Mesendoderm (in vitro differentiated cells): ENCODE measurements around the gene SKI.

ENCODE experiments used
- DNase-seq: peaks from one replicate; pipeline ENCODE4 v3.0.0; 2013
- H2AK5ac ChIP-seq: 2 replicates; pipeline ENCODE4 v1.6.1; 2013; ENCODE audit warnings: low read length, inconsistent platforms
- H2BK120ac ChIP-seq: 2 replicates; pipeline ENCODE4 v1.6.1; 2013; ENCODE audit warnings: low read depth, mild to moderate bottlenecking, low read length, moderate library complexity, mixed read lengths
- H2BK15ac ChIP-seq: replicated peaks from 2 replicates; pipeline ENCODE4 v1.6.1; 2013; ENCODE audit warnings: low read depth, mild to moderate bottlenecking, moderate library complexity
- H2BK5ac ChIP-seq: 2 replicates; pipeline ENCODE4 v1.6.1; 2013; ENCODE audit warnings: low read length, inconsistent platforms
- H3K18ac ChIP-seq: 2 replicates; pipeline ENCODE4 v1.6.1; 2013; ENCODE audit warnings: mild to moderate bottlenecking, low read length, mixed read lengths
- H3K23ac ChIP-seq: one replicate; pipeline ENCODE4 v1.6.1; 2013; ENCODE audit warnings: low read length
- H3K27ac ChIP-seq: 2 replicates; pipeline ENCODE4 v1.5.1; 2013; ENCODE audit warnings: low read depth, mild to moderate bottlenecking, inconsistent platforms, low read length, moderate library complexity
- H3K27me3 ChIP-seq: 2 replicates; pipeline ENCODE4 v1.6.1; 2013; ENCODE audit warnings: low read length, control low read depth, mild to moderate bottlenecking, inconsistent platforms; ENCODE audit not compliant: insufficient read depth, poor library complexity
- H3K36me3 ChIP-seq: 2 replicates; pipeline ENCODE4 v1.6.1; 2013; ENCODE audit warnings: low read length, inconsistent platforms; ENCODE audit not compliant: control insufficient read depth, insufficient read depth
- H3K4ac ChIP-seq: one replicate; pipeline ENCODE4 v1.6.1; 2013; ENCODE audit warnings: low read depth, mild to moderate bottlenecking, low read length, moderate library complexity
- H3K4me1 ChIP-seq: 2 replicates; pipeline ENCODE4 v1.6.1; 2013; ENCODE audit warnings: low read depth, low read length, inconsistent platforms; ENCODE audit not compliant: control insufficient read depth
- H3K4me2 ChIP-seq: 2 replicates; pipeline ENCODE4 v1.6.1; 2013; ENCODE audit warnings: low read length
- H3K4me3 ChIP-seq: 2 replicates; pipeline ENCODE4 v1.5.1; 2013; ENCODE audit warnings: mild to moderate bottlenecking, low read length
- H3K56ac ChIP-seq: one replicate; pipeline ENCODE4 v1.6.1; 2013; ENCODE audit warnings: low read length
- H3K79me1 ChIP-seq: 2 replicates; pipeline ENCODE4 v1.6.1; 2013; ENCODE audit warnings: low read length, inconsistent platforms
- H3K79me2 ChIP-seq: 2 replicates; pipeline ENCODE4 v1.6.1; 2013; ENCODE audit warnings: mild to moderate bottlenecking, low read length; ENCODE audit not compliant: control insufficient read depth, insufficient read depth
- H3K9ac ChIP-seq: 2 replicates; pipeline ENCODE4 v1.6.1; 2013; ENCODE audit warnings: low read length, inconsistent platforms
- H4K5ac ChIP-seq: one replicate; pipeline ENCODE4 v1.6.1; 2013; ENCODE audit warnings: low read length
- H4K8ac ChIP-seq: one replicate; pipeline ENCODE4 v1.6.1; 2013; ENCODE audit warnings: low read depth, mild to moderate bottlenecking, control low read depth, low read length, moderate library complexity
- WGBS: extraction: QIAGEN DNeasy Blood & Tissue Kit; methylation state at CpG from one replicate; pipeline ENCODE4 v1.1.7; 2013; ENCODE audit warnings: low lambda C conversion rate, missing lambda C conversion rate; ENCODE audit not compliant: insufficient coverage; ENCODE audit errors: extremely low coverage; 5-methylcytosine and 5-hydroxymethylcytosine counted together

Gene SKI

DNA sequence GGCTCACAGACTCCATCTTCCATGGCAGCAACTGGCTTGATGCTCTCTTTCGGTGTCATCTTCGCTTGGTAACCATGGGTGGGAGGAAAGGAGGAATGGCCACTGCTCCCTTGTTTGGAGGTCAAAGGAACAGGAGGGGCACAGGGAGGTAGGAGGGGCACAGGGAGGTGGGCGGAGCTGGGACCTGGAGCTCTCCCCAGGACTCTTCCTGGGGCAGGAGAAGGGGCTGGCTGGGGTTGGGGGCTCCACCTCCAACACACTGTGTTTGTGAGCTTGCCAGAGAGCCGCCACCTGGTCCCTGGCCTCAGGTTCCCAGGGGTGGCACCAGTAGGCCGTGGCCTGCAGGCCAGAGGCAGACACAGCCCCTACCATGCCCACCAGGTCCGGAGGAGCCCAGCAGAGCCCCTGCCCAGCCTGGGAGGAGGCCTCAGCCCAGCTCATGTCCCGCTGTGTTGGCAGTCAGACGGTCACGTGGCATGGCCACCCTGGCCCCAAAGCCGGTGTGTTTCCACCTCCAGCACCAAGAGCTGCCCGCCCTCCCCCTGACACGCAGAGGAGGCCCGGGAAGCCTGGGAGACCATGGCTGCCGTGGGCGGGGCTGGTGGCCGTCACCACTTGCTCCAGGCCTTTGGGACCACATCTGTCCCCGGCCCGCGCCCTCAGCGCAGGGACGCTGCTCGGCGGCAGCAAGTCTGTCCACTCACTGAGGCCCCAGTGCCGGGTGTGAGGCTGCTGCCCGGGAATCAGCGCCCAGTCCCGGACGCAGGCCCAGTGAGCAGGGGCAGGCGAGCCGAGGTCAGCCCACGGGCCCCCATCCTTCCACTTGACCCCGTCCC is 89.3 kb downstream of the SKI start:
- Histone ChIP-seq H3K4me1 (no peaks in the 10 kb centered on the region), H3K79me1 (no peaks in the 10 kb centered on the region), H3K56ac (peak overlapping the region; percentile 18), H3K27ac (no peak overlapping the region), H2BK5ac (peak overlapping the region; percentile 7), H3K4me2 (no peak overlapping the region), H4K8ac (no peak overlapping the region), H3K36me3 (no peaks in the 10 kb centered on the region), H3K23ac (no peak overlapping the region), H4K5ac (no peak overlapping the region), H3K18ac (no peak overlapping the region), H2BK120ac (no peak overlapping the region), H3K9ac (peak overlapping the region; percentile 22), H3K79me2 (no peaks in the 10 kb centered on the region), H3K27me3 (no peaks in the 10 kb centered on the region), H2AK5ac (no peak overlapping the region), H3K4me3 (no peak overlapping the region), H3K4ac (no peak overlapping the region), H2BK15ac (no peak overlapping the region)
- no peak for DNase-seq
- no CpG with 5 or more reads among the region's 32 CpGs for WGBS

DNA sequence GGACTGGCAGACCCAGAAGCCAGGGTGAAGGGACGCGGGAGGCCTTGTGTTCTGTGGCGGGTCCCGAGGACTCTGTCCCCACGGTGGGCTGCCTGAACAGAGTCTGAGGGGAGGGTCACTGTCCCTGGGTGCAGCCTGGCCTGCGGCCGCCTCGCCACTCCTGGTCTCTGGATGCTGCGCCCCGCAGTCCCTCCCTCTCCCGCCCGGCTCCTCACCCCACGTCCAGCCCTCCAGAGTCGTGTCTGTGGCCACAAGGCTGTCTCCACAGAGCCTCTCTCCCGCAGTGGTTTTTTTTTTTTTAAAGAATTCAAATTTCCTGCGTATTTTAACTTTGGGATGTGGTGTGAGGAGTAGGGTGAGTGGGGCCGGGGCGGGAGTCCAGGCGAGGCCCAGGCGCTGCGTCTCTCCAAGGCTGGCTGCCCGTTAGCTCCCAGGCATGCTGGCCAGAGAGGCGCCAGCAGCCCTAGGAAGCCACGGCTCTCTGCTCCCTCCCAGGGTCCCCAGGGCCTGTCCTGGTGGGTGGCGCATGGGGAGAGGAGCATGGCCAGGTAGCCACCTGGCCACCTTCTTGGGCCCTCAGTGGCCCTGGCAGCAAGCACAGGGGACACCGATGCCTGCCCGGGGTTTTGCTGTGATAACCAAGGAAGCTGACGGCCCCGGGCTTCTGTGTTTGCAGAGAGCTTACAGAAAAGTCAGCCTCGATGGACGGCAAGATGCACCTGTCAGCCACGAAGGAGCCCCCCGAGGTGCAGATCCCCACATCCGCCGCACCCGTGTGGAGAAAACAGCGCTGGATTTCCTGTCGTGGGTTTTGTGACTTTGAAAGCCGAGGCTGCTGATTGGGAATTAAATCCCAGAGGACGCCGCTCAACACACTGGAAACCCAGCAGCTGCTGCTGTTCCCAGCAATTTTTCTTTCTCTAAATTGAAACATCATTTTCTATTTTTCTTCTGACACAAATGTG is 90.5 kb downstream of the SKI start:
- no peaks in the 10 kb centered on the region for H3K4me1 ChIP-seq
- no peaks in the 10 kb centered on the region for H3K27me3 ChIP-seq
- H3K23ac ChIP-seq, result no peak overlapping the region
- H2AK5ac ChIP-seq, result no peak overlapping the region
- peak overlapping the region; percentile 60 for H3K56ac ChIP-seq
- DNase-seq, result no peak
- no peaks in the 10 kb centered on the region for H3K79me1 ChIP-seq
- WGBS, result no CpG with 5 or more reads among the region's 41 CpGs
- no peak overlapping the region for H3K4me2 ChIP-seq
- no peak overlapping the region for H3K4ac ChIP-seq
- no peaks in the 10 kb centered on the region for H3K79me2 ChIP-seq
- H2BK15ac ChIP-seq, result no peak overlapping the region
- H3K4me3 ChIP-seq, result no peak overlapping the region
- no peak overlapping the region for H4K5ac ChIP-seq
- no peak overlapping the region for H4K8ac ChIP-seq
- no peak overlapping the region for H2BK5ac ChIP-seq
- H3K36me3 ChIP-seq, result no peaks in the 10 kb centered on the region
- H3K9ac ChIP-seq, result no peak overlapping the region
- no peak overlapping the region for H3K27ac ChIP-seq
- no peak overlapping the region for H3K18ac ChIP-seq
- no peak overlapping the region for H2BK120ac ChIP-seq

DNA sequence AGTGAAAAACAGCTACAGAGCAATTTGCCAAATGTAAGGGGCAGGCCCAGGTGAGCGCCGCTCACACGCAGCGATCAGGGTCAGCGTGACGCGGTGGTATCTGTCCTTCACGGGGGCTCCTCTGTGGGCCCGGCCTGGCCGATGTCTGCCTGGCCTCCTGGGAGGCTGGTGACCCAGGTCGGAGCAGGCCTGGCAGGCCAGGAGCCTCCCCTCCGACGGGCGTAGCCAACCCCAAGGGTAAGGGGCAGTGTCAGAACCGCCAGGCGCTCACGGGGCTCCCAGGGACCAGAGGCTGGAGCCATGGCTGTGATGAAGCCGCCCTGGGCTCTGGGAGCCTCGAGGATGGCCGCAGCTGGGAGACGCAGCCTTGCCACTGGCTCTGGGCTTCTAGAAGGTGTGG is 91.2 kb downstream of the SKI start:
- Histone ChIP-seq H3K18ac (no peak overlapping the region), H3K4me3 (no peak overlapping the region), H3K79me2 (no peaks in the 10 kb centered on the region), H3K4ac (no peak overlapping the region), H2AK5ac (no peak overlapping the region), H3K23ac (no peak overlapping the region), H3K56ac (peak overlapping the region; percentile 25), H3K4me2 (no peak overlapping the region), H2BK5ac (no peak overlapping the region), H2BK120ac (no peak overlapping the region), H3K27me3 (no peaks in the 10 kb centered on the region), H4K5ac (no peak overlapping the region), H2BK15ac (no peak overlapping the region), H4K8ac (no peak overlapping the region), H3K79me1 (no peaks in the 10 kb centered on the region), H3K9ac (no peak overlapping the region), H3K4me1 (no peaks in the 10 kb centered on the region), H3K27ac (no peak overlapping the region), H3K36me3 (no peaks in the 10 kb centered on the region)
- DNase-seq, result no peak
- WGBS, result no CpG with 5 or more reads among the region's 21 CpGs

DNA sequence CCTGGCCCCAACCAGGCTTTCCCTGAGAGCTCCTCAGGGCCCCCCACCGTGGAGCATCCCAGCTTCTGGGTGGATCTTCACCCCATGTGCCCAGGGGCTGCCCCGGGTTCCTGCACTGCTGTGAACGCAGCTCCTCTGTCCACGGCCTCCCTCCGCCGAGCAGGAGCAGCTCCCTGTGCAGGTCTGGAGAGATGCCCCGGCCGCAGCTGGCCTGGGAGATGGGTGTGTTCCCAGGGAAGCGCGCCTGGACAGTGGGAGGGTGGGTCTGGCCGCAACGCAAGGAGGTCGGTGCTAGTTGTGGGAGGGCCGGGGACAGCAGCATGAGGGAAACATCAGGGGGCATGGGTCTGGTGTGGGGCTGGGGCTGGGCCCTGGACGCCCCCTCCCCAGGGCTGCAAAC is 91.9 kb downstream of the SKI start:
- no peak overlapping the region for H2BK15ac ChIP-seq
- H3K79me2 ChIP-seq, result no peaks in the 10 kb centered on the region
- no peak overlapping the region for H4K8ac ChIP-seq
- H3K4me1 ChIP-seq, result no peaks in the 10 kb centered on the region
- no peak overlapping the region for H3K4me3 ChIP-seq
- no peaks in the 10 kb centered on the region for H3K36me3 ChIP-seq
- H2AK5ac ChIP-seq, result no peak overlapping the region
- H3K79me1 ChIP-seq, result no peaks in the 10 kb centered on the region
- H3K27me3 ChIP-seq, result no peaks in the 10 kb centered on the region
- no peak overlapping the region for H3K4me2 ChIP-seq
- H3K9ac ChIP-seq, result no peak overlapping the region
- no peak overlapping the region for H3K27ac ChIP-seq
- no peak overlapping the region for H3K18ac ChIP-seq
- no peak overlapping the region for H4K5ac ChIP-seq
- DNase-seq, result no peak
- no peak overlapping the region for H3K56ac ChIP-seq
- no peak overlapping the region for H2BK120ac ChIP-seq
- no peak overlapping the region for H2BK5ac ChIP-seq
- no peak overlapping the region for H3K4ac ChIP-seq
- no peak overlapping the region for H3K23ac ChIP-seq
- no CpG with 5 or more reads among the region's 15 CpGs for WGBS

DNA sequence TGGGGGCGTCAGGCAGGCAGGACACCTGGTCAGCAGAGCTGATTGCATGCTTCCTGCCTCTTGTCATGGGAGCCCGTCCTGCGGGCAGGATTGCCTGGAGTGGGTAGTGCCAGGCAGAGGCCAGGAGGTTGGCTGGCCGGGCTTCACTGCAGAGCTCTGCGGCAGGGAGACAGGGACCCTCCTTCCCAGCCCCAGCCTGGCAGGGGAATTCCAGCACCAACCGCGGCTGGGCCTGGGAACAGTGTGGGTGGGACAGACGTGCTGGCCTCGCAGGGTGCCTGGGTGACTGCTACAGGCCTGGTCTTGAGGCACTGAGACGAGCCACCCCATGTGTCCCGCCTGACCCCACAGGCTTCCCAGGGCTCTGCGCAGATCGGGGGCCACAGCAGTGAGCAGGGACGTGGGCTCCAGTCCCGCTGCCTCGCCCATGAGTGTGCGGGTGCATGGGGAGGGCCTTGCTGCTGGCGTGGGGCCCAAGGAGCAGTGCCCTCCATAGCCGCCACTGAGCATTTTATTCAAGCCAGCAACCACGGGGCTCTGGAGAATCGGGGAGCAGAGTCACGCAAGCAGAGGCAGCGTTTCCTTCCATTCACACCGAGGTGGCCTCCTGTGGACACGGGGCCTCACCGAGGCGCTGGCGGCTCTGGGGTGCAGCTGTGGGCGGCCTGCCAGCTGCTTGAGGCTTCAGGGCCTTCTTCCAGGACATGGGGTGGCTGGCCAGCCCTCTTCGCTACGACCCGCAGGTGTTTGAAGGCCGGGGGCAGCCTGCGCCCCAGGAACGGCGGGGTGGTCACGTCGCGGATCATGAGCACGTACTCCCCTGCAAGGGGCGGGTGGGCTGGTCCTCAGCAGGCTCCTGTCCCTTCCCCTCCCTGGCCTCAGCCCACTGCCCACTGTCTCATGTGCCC is 92.9 kb downstream of the SKI start:
- no peak overlapping the region for H2BK15ac ChIP-seq
- H3K4me2 ChIP-seq, result no peak overlapping the region
- H2BK5ac ChIP-seq, result no peak overlapping the region
- H2BK120ac ChIP-seq, result no peak overlapping the region
- H3K27me3 ChIP-seq, result no peaks in the 10 kb centered on the region
- no peak overlapping the region for H3K4me3 ChIP-seq
- H3K36me3 ChIP-seq, result no peaks in the 10 kb centered on the region
- no peaks in the 10 kb centered on the region for H3K79me1 ChIP-seq
- peak overlapping the region; percentile 25 for H3K56ac ChIP-seq
- no peak overlapping the region for H3K18ac ChIP-seq
- H3K4me1 ChIP-seq, result no peaks in the 10 kb centered on the region
- no peak overlapping the region for H3K9ac ChIP-seq
- no peak for DNase-seq
- no peak overlapping the region for H2AK5ac ChIP-seq
- no peak overlapping the region for H3K4ac ChIP-seq
- no peak overlapping the region for H3K23ac ChIP-seq
- H4K5ac ChIP-seq, result no peak overlapping the region
- no peaks in the 10 kb centered on the region for H3K79me2 ChIP-seq
- WGBS, result no CpG with 5 or more reads among the region's 41 CpGs
- H3K27ac ChIP-seq, result no peak overlapping the region
- H4K8ac ChIP-seq, result no peak overlapping the region
